ENCODE results near the gene TOMM7. TPM values are rescaled to one million over a fixed set of nuclear protein-coding genes. Genes with fewer than 3 reads are reported as not detected.
A peak's percentile ranks its signal among the peaks of the same experiment; 100 is the strongest.

TOMM7 gene
- total RNA-seq, 1 experiment from 2014 or later, result 325 TPM

DNA sequence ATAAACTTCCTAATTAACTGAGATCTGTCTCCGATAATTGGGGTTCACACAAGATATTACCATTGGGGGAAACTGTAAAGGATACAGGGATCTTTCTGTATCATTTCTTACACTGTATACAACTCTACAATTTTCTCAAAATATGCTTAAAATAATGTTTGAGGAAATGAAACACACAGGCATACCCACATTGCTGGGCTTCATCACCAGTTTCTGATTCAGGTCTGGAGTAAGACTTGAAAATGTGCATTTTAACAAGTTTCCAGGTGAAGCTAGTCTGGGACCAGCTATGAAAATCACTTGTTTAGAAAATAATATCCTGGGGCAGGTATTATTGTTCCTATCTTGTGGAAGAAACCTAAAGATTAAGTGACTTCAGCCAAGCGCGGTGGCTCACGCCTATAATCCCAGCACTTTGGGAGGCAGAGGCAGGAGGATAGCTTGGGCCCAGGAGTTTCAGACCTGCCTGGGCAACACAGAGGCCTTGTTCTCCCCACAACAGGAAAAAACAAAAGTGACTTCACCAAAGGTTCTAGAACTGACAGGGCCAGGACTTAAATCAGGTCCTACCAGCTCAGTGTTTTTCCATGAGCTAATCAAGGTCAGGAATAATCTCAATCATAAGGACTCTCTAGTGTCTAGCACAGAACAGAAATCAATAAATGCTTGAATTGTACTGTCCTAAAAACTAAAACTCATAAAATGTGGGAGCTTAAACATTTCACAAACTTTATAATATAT lies 12.6 kb downstream of the TOMM7 start:
- no peak overlapping the region for H3K4me2 ChIP-seq (ENCODE audit: low read length)
- H3K27ac ChIP-seq (ENCODE audit: low read depth, low read length), result no peak overlapping the region
- peaks cover 16% of the 10 kb centered on the region for H3K79me2 ChIP-seq (ENCODE audit: insufficient read depth, low read length)
- peaks cover 8 to 13% of the 10 kb centered on the region in 2 experiments; a peak in 3 of 4 replicates for H3K36me3 ChIP-seq (ENCODE audit: control insufficient read depth in 1 of 2, insufficient read depth in 2 of 2, low read length in 2 of 2)
- no peak for DNase-seq (ENCODE audit: low read depth, low spot score)
- intact Hi-C loops (cut with micrococcal nuclease), result no loop called here
- peaks cover 2 to 3% of the 10 kb centered on the region in 2 experiments; a peak in 3 of 4 replicates for H3K4me1 ChIP-seq (ENCODE audit: control insufficient read depth in 1 of 2, insufficient read depth in 2 of 2, low read length in 2 of 2)
- CTCF ChIA-PET, result interaction anchor here (1.1 to 1.3 kb wide), 2 partner anchors 28 to 245 kb away, joined by 3 to 4 read pairs; no protein-coding TSS in a partner anchor
- RAD21 ChIA-PET (ENCODE audit: low non-redundant PET in 1 of 2, low total read pairs in 2 of 2, uncharacterized antibody in 2 of 2, unreplicated experiment in 2 of 2), result interaction anchor here in 1 of 2 experiments (0.6 kb wide), 1 partner anchor 249 kb away, joined by 3 read pairs; no protein-coding TSS in a partner anchor
- no peak overlapping the region for H2AFZ ChIP-seq (ENCODE audit: low read depth, low read length, poor library complexity, severe bottlenecking)
- no peaks in the 10 kb centered on the region for H3K27me3 ChIP-seq (ENCODE audit: insufficient read depth, low read length)
- no peaks in the 10 kb centered on the region for H3K9me3 ChIP-seq (ENCODE audit: control insufficient read depth in 1 of 2, insufficient read depth in 1 of 2, low read depth in 1 of 2, low read length in 2 of 2)
- no peak overlapping the region for H3K4me3 ChIP-seq (replicated peaks in 1 of 2; ENCODE audit: low read depth in 1 of 2, low read length in 2 of 2)
- ATAC-seq, result no peak
- no peak for TF ChIP-seq EGR1 (IDR thresholded peaks at IDR 0.05; ENCODE audit: low read depth)
- no TSS peak for BruUV-seq (replicated peaks)
- no peak overlapping the region for H3K9ac ChIP-seq (ENCODE audit: low read length)
- H3K9me2 ChIP-seq (ENCODE audit: insufficient read depth), result no peaks in the 10 kb centered on the region
- H4K20me1 ChIP-seq (ENCODE audit: insufficient read depth), result peaks cover 3% of the 10 kb centered on the region; the same call in 1 of the 2 replicates
- POLR2A ChIA-PET, result no interaction called here

DNA sequence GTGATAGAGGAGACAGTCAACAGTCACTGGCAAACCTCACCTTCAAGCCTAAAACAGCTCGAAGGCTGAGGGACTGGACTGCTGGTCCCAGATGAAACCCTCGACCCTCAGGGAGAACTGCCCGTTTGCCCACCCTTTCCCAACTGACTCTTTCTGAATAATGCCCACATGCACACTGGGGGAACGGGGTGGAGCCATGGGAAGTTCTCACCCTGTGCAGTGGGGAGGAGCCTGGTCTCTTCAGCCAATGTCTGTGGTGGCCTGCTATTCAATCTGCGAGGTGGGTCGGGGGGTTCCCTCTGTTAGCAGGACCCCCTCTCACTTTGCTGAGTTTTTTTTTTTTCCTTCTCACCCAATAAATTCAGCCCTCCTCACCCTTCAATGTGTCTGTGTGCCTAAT lies 14.5 kb downstream of the TOMM7 start:
- no peaks in the 10 kb centered on the region for H3K9me2 ChIP-seq (ENCODE audit: insufficient read depth)
- H2AFZ ChIP-seq (ENCODE audit: low read depth, low read length, poor library complexity, severe bottlenecking), result no peak overlapping the region
- no peak overlapping the region for H3K4me3 ChIP-seq (replicated peaks in 1 of 2; ENCODE audit: low read depth in 1 of 2, low read length in 2 of 2)
- H3K36me3 ChIP-seq (ENCODE audit: control insufficient read depth in 1 of 2, insufficient read depth in 2 of 2, low read length in 2 of 2), result peaks cover 5 to 8% of the 10 kb centered on the region in 2 experiments; a peak in 3 of 4 replicates
- CTCF ChIA-PET, result no interaction called here
- no peaks in the 10 kb centered on the region for H3K9me3 ChIP-seq (ENCODE audit: control insufficient read depth in 1 of 2, insufficient read depth in 1 of 2, low read depth in 1 of 2, low read length in 2 of 2)
- no TSS peak for BruUV-seq (replicated peaks)
- intact Hi-C loops (cut with micrococcal nuclease), result no loop called here
- no peak overlapping the region for H3K27ac ChIP-seq (ENCODE audit: low read depth, low read length)
- DNase-seq (ENCODE audit: low read depth, low spot score) (no peak), ATAC-seq (peak; percentile 68)
- H3K4me1 ChIP-seq (ENCODE audit: control insufficient read depth in 1 of 2, insufficient read depth in 2 of 2, low read length in 2 of 2), result no peaks in the 10 kb centered on the region
- TF ChIP-seq EZH2phosphoT487 (IDR thresholded peaks at IDR 0.05; ENCODE audit: borderline replicate concordance) (no peak), MAX (IDR thresholded peaks at IDR 0.05) (no peak), ZNF274 (IDR thresholded peaks at IDR 0.05; ENCODE audit: low read depth, low read length) (no peak)
- TF ChIP-seq, protein P1, sequence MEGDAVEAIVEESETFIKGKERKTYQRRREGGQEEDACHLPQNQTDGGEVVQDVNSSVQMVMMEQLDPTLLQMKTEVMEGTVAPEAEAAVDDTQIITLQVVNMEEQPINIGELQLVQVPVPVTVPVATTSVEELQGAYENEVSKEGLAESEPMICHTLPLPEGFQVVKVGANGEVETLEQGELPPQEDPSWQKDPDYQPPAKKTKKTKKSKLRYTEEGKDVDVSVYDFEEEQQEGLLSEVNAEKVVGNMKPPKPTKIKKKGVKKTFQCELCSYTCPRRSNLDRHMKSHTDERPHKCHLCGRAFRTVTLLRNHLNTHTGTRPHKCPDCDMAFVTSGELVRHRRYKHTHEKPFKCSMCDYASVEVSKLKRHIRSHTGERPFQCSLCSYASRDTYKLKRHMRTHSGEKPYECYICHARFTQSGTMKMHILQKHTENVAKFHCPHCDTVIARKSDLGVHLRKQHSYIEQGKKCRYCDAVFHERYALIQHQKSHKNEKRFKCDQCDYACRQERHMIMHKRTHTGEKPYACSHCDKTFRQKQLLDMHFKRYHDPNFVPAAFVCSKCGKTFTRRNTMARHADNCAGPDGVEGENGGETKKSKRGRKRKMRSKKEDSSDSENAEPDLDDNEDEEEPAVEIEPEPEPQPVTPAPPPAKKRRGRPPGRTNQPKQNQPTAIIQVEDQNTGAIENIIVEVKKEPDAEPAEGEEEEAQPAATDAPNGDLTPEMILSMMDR (IDR thresholded peaks at IDR 0.05 in 2 of 3, conservative IDR thresholded peaks at IDR 0.05 in 1 of 3; ENCODE audit: borderline replicate concordance in 1 of 3, insufficient read depth in 1 of 3, low read depth in 2 of 3, low read length in 2 of 3), result no peak
- H3K9ac ChIP-seq (ENCODE audit: low read length), result no peak overlapping the region
- POLR2A ChIA-PET, result no interaction called here
- H3K79me2 ChIP-seq (ENCODE audit: insufficient read depth, low read length), result no peaks in the 10 kb centered on the region
- RAD21 ChIA-PET (ENCODE audit: low non-redundant PET in 1 of 2, low total read pairs in 2 of 2, uncharacterized antibody in 2 of 2, unreplicated experiment in 2 of 2), result no interaction called here
- no peaks in the 10 kb centered on the region; the same call in 1 of the 2 replicates for H4K20me1 ChIP-seq (ENCODE audit: insufficient read depth)
- H3K27me3 ChIP-seq (ENCODE audit: insufficient read depth, low read length), result no peaks in the 10 kb centered on the region
- H3K4me2 ChIP-seq (ENCODE audit: low read length), result no peak overlapping the region
